Heart left ventricle (tissue), 16 donors: ENCODE results near the gene LPP. TPM values are rescaled to one million over a fixed set of nuclear protein-coding genes. Genes with fewer than 3 reads are reported as not detected.

Source experiments
- ATAC-seq, 4 donors: fragments of 200-7000 bp; cut with Tn5 transposase; one replicate each; pipeline ENCODE4 v1.9.1; 2020 to 2022; ENCODE audit warnings: moderate library complexity in 4 of 4, mild to moderate bottlenecking in 3 of 4, moderate number of reproducible peaks in 1 of 4
- DNase-seq, 5 donors: peaks; one replicate each; pipeline ENCODE4 v3.0.0-alpha.2; 2020
- H3K27ac ChIP-seq, 12 donors: fragments of 200-600 bp; sonication (generic) in 4 of 12; one replicate each; pipeline versions ENCODE4 v1.5.0 to v1.8.0; 2016 to 2022; ENCODE audit warnings: mild to moderate bottlenecking in 2 of 12
- H3K27me3 ChIP-seq, 9 donors: fragments of 200-600 bp; sonication (generic) in 2 of 9; one replicate each; pipeline versions ENCODE4 v1.5.1 to v1.8.0; 2016 to 2022; ENCODE audit warnings: mild to moderate bottlenecking in 3 of 9
- H3K36me3 ChIP-seq, 9 donors: fragments of 200-600 bp; sonication (generic) in 2 of 9; one replicate each; pipeline versions ENCODE4 v1.5.0 to v1.8.0; 2018 to 2022; ENCODE audit warnings: mild to moderate bottlenecking in 2 of 9
- H3K4me1 ChIP-seq, 12 donors: fragments of 200-600 bp; sonication (generic) in 4 of 12; one replicate each; pipeline versions ENCODE4 v1.5.0 to v1.8.0; 2016 to 2022; ENCODE audit warnings: mild to moderate bottlenecking in 3 of 12
- H3K4me3 ChIP-seq, 12 donors: fragments of 200-600 bp; sonication (generic) in 4 of 12; one replicate each; pipeline versions ENCODE4 v1.5.0 to v1.8.0; 2017 to 2022; ENCODE audit warnings: mild to moderate bottlenecking in 9 of 12, moderate library complexity in 4 of 12
- H3K9me3 ChIP-seq, 12 donors: fragments of 200-600 bp; sonication (generic) in 4 of 12; one replicate each; pipeline versions ENCODE4 v1.5.0 to v1.8.0; 2016 to 2022; ENCODE audit warnings: mild to moderate bottlenecking in 1 of 12
- POLR2A ChIP-seq, 2 donors: fragments of 450-650 bp; IDR thresholded peaks; one replicate each; pipeline ENCODE4 v1.6.1; 2017; ENCODE audit warnings: antibody characterized with exemption in 2 of 2, mild to moderate bottlenecking in 2 of 2, moderate library complexity in 2 of 2
- WGBS, 4 donors: extraction: QIAGEN DNeasy Blood & Tissue Kit in 2 of 4; methylation state at CpG; one replicate each; pipeline versions ENCODE4 v1.1.5 to v1.1.7; 2013 to 2018; 5-methylcytosine and 5-hydroxymethylcytosine counted together
- intact Hi-C, 10 donors: fragments of 100-400 bp; cut with DNase I; formaldehyde crosslinking; loops; one replicate each; pipeline versions ENCODE4 v1.11.1 to v1.14.2; 2022
- polyA plus RNA-seq, 2 donors: library from polyadenylated mRNA; stranded (reverse); fragments of 200-250 nt; gene quantifications; one replicate each; pipeline ENCODE4 v1.2.3, GENCODE V29; 2013
- total RNA-seq, 9 donors: library from RNA; depleted of rRNA in 2 of 9; stranded (reverse); fragments of >200 nt in 2 of 9; fragmentation: NEBNext Ultra II Directional in 3 of 9; extraction: Animal tissue kit (Norgen Biotek cat#: 25700) in 3 of 9; gene quantifications; one replicate each; pipeline versions ENCODE4 v1.1.0 to v1.2.4, GENCODE V29; 2016 to 2023
- TF ChIP-seq, protein P1 (sequence below), 12 donors: fragments of 200-600 bp; sonication (generic) in 4 of 12; IDR thresholded peaks; one replicate each; pipeline versions ENCODE4 v1.5.0 to v1.8.0; 2018 to 2022; ENCODE audit warnings: antibody characterized with exemption in 12 of 12, mild to moderate bottlenecking in 5 of 12
- donor health status: ischemic (EF 13 %, LVEDD 7.1; RV severe dilation, severe dysfunction).
- donor health status: healthy with polysubstance abuse.
- donor health status: DM: no; HTN: yes; CAD: no.
- donor health status: DM: no; HTN: no; CAD: no.
- donor health status: ischemic (EF 25% LVEDD 6.9; RV normal size, moderate dysfunction).
- donor health status: ischemic (EF 25% LVEDD 5.7; RV mildly dilated, moderate dysfunction).
- donor health status: healthy.
- donor health status: DM: yes; HTN: yes; CAD: no.
- donor health status: ischemic (EF 35%, LVEDD 5.7; RV mildly dilated, moderate dysfunction).
- donor health status: nonischemic (EF 11% LVEDD 7.7; RV severe dilation, severe dysfunction).
- donor health status: DM: yes; HTN: yes; CAD: no.
- donor health status: PGD.
- donor health status: ischemic (EF 29% LVEDD 5.4; RV normal size, mild dysfunction).
- donor health status: nonischemic (EF 23%, LVEDD 6.1; RV moderate dilation, normal function).

LPP gene
- total and polyA plus RNA-seq, 11 donors, result 9.2 to 178 (median 100) TPM

DNA sequence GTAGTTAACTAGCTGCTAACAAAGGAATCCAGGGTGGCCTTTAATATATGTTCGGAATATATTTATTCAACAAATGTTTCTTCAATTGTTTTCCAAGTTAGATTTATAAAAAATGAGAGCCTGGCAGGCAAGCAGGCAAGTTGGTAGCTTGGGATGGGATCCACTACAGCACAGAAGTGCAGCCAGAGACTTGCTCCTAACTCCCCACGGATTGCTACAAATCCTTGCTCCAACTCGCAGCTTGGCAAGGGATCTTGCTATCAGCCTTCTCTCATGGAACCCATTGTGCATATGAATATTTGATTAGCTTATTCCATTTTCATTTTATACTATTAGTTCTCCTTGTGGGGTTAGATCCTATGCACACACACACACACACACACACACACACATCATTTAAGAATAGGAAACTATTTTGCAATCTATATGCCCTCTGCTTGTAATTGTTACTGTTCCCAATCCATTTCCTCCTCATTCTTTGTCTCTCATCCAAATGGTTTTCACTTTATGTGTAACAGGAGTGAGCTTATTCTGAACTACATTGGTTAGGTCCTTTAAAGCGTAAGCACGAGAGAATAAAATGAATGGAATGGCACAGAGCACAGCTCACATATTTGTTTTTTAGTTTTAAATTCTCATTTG, 505.6 kb downstream of the LPP start:
- intact Hi-C loops, result no loop called here
- 69 to 79% (median 75%) methylated on average over 5 of the region's 5 CpGs for WGBS, 4 donors
- ATAC-seq, result no peak
- H3K9me3 ChIP-seq, result no peaks in the 10 kb centered on the region
- H3K4me3 ChIP-seq, result no peak overlapping the region
- H3K27me3 ChIP-seq, result no peaks in the 10 kb centered on the region
- no peak for TF ChIP-seq POLR2A (IDR thresholded peaks at IDR 0.05)
- no peak for DNase-seq
- no peak overlapping the region for H3K27ac ChIP-seq
- no peaks in the 10 kb centered on the region for H3K36me3 ChIP-seq
- peaks cover 0 to 39% (median 12%) of the 10 kb centered on the region in 12 donors for H3K4me1 ChIP-seq

DNA sequence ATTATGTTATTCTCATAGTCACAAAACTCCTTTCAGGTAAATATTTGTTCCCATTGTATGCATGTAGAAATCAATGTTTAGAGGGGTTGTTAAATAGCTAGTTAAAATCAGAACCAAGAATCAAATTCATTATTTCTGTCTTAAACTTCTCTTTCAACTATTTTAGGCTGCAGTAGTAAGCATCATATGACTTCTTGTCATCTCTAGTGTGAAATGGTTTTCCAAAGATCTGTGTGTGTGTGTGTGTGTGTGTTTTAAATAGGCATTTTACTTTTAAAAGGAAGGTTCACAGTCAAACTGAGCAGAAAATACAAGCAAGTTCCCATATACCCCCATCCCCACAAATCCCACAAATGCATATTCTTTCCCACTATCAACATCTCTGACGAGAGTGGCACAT, 506.5 kb downstream of the LPP start:
- H3K4me1 ChIP-seq, result peaks cover 0 to 37% (median 12%) of the 10 kb centered on the region in 12 donors
- no peaks in the 10 kb centered on the region for H3K27me3 ChIP-seq
- ATAC-seq (no peak), DNase-seq (no peak)
- H3K27ac ChIP-seq, result no peak overlapping the region
- H3K4me3 ChIP-seq, result no peak overlapping the region
- no peaks in the 10 kb centered on the region for H3K36me3 ChIP-seq
- TF ChIP-seq POLR2A (IDR thresholded peaks at IDR 0.05), result no peak
- TF ChIP-seq, protein P1, sequence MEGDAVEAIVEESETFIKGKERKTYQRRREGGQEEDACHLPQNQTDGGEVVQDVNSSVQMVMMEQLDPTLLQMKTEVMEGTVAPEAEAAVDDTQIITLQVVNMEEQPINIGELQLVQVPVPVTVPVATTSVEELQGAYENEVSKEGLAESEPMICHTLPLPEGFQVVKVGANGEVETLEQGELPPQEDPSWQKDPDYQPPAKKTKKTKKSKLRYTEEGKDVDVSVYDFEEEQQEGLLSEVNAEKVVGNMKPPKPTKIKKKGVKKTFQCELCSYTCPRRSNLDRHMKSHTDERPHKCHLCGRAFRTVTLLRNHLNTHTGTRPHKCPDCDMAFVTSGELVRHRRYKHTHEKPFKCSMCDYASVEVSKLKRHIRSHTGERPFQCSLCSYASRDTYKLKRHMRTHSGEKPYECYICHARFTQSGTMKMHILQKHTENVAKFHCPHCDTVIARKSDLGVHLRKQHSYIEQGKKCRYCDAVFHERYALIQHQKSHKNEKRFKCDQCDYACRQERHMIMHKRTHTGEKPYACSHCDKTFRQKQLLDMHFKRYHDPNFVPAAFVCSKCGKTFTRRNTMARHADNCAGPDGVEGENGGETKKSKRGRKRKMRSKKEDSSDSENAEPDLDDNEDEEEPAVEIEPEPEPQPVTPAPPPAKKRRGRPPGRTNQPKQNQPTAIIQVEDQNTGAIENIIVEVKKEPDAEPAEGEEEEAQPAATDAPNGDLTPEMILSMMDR (IDR thresholded peaks at IDR 0.05), result no peak
- intact Hi-C loops, result no loop called here
- 96 to 100% (median 98%) methylated on average over 1 of the region's 1 CpG for whole genome bisulfite sequencing, 4 donors
- no peaks in the 10 kb centered on the region for H3K9me3 ChIP-seq

DNA sequence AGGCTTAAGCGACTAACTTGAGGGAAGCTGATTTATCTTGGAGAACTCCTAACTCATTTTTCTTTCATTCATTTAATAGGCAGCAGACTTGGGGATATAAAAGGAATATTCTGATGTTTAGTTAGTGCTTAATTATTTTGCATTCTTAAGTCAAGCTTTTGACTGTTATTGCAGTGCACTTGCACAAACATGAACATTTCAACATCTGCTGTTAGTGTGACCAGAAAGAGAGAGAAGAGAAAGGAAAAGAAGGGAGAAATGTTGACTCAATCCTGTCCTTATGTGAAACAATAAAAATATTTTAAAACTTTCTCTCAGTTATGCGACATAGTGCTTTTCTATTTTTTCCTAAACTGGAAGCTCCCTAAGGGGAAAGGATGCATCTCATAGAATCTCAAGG, 507.8 kb downstream of the LPP start:
- 94 to 98% (median 97%) methylated on average over 2 of the region's 2 CpGs for WGBS, 4 donors
- no peak for ATAC-seq
- no peak for DNase-seq
- Histone ChIP-seq H3K9me3 (no peaks in the 10 kb centered on the region), H3K36me3 (no peaks in the 10 kb centered on the region), H3K27ac (no peak overlapping the region), H3K4me1 (peaks cover 0 to 37% (median 12%) of the 10 kb centered on the region in 12 donors), H3K4me3 (no peak overlapping the region), H3K27me3 (no peaks in the 10 kb centered on the region)
- TF ChIP-seq, protein P1 (IDR thresholded peaks at IDR 0.05), result no peak
- no peak for TF ChIP-seq POLR2A (IDR thresholded peaks at IDR 0.05)
- intact Hi-C loops, result no loop called here

- no peaks in the 10 kb centered on the region for H3K9me3 ChIP-seq
- 23 to 37% (median 25%) methylated on average over 1 of the region's 1 CpG for WGBS, 4 donors
- H3K4me1 ChIP-seq, result peaks cover 0 to 37% (median 12%) of the 10 kb centered on the region in 12 donors
- no peak for DNase-seq
- no peak for ATAC-seq
- H3K27me3 ChIP-seq, result no peaks in the 10 kb centered on the region
- H3K27ac ChIP-seq, result no peak overlapping the region
- no peak overlapping the region for H3K4me3 ChIP-seq
- H3K36me3 ChIP-seq, result no peaks in the 10 kb centered on the region
- intact Hi-C loops, result no loop called here
- TF ChIP-seq, protein P1 (IDR thresholded peaks at IDR 0.05), result no peak
- no peak for TF ChIP-seq POLR2A (IDR thresholded peaks at IDR 0.05)
These were observed 508.3 kb downstream of the LPP start for GRCh38 chr3:188662214-188662613.

DNA sequence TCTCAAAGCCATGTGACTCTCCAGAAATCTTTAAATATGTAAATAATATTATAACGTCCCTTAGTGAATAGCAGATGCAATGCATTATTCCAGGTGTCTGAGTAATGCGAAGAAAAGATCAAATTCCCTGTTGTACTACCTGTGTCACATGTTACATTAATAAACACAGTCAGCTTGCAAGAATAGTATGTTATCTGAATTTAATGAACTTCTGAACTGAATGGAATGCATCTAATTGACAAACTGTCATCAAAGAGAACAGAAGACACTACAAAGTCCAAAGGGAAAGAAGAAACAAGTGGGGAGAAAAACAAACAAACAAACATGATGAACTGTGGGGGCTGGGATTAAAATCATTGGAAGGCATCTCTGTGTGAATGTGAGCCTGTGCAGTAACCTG, 508.8 kb downstream of the LPP start:
- Histone ChIP-seq H3K4me1 (peaks cover 0 to 40% (median 12%) of the 10 kb centered on the region in 12 donors), H3K36me3 (no peaks in the 10 kb centered on the region), H3K27ac (no peak overlapping the region), H3K9me3 (no peaks in the 10 kb centered on the region), H3K4me3 (no peak overlapping the region), H3K27me3 (no peaks in the 10 kb centered on the region)
- DNase-seq (no peak), ATAC-seq (no peak)
- 80 to 85% (median 83%) methylated on average over 2 of the region's 2 CpGs for WGBS, 4 donors
- intact Hi-C loops, result no loop called here
- TF ChIP-seq, protein P1 (IDR thresholded peaks at IDR 0.05), result no peak
- TF ChIP-seq POLR2A (IDR thresholded peaks at IDR 0.05), result no peak
